Hair follicular keratinocyte (primary cell): Measurements from ENCODE around the gene VAMP5. TPM values are rescaled to one million over a fixed set of nuclear protein-coding genes. Genes with fewer than 3 reads are reported as not detected.

Source experiments
- total RNA-seq: library from RNA; depleted of rRNA; stranded (reverse); fragments of >200 nt; gene quantifications from 2 replicates; pipeline ENCODE4 v1.2.3, GENCODE V29; 2015

The VAMP5 gene
- 1.4 and 3.0 TPM in 2 replicates for total RNA-seq

GRCh38 chr2:85584354-85584856 is at the start of gene VAMP5:
Gene VAMP5, plus strand, starts transcription at chr2:85584431. Its CDS starts 60 bp downstream, at chr2:85584491.

GRCh38 chr2:85538507-85539360 is 45.5 kb upstream of the VAMP5 start, which contains the start of gene MAT2A:
Gene MAT2A, plus strand, starts transcription at chr2:85539168. Its CDS starts 120 bp downstream, at chr2:85539288.

GRCh38 chr2:85561280-85562212 is 22.7 kb upstream of the VAMP5 start, which contains the start of gene GGCX:
Gene GGCX, minus strand, starts transcription at chr2:85561493. Its CDS starts 65 bp downstream, at chr2:85561428.

GRCh38 chr2:85577386-85578242 is 6.6 kb upstream of the VAMP5 start, which contains the start of gene VAMP8:
Gene VAMP8, plus strand, starts transcription at chr2:85577586. Its CDS starts 61 bp downstream, at chr2:85577647.

GRCh38 chr2:85595301-85596025 is 11.2 kb downstream of the VAMP5 start, which contains the start of gene RNF181:
Gene RNF181, plus strand, starts transcription at chr2:85595745. Its CDS starts 19 bp downstream, at chr2:85595764.

GRCh38 chr2:85602476-85603234 is 18.4 kb downstream of the VAMP5 start, which contains the start of gene TMEM150A:
Gene TMEM150A, minus strand, starts transcription at chr2:85602698. Its CDS starts 750 bp downstream, at chr2:85601948.

GRCh38 chr2:85611705-85612587 is 27.7 kb downstream of the VAMP5 start, which contains the start of gene C2orf68:
Gene C2orf68, minus strand, starts transcription at chr2:85612066. Its CDS starts 82 bp downstream, at chr2:85611984.

Other genes with a start within 250 kb of the VAMP5 start
- 47.9 and 54.3 TPM in 2 replicates for gene RETSAT, start 229.9 kb upstream of the VAMP5 start, total RNA-seq
- gene ELMOD3, start 229.7 kb upstream of the VAMP5 start, total RNA-seq: 10.7 and 16.7 TPM in 2 replicates
- 287 and 398 TPM in 2 replicates for gene CAPG, start 174.1 kb upstream of the VAMP5 start, total RNA-seq
- gene SH2D6, start 165.7 kb upstream of the VAMP5 start, total RNA-seq: 0.23 TPM in 1 of 2 replicates, not detected in the other
- 69.0 and 72.9 TPM in 2 replicates for gene MAT2A, start 45.3 kb upstream of the VAMP5 start, total RNA-seq
- 34.0 and 34.6 TPM in 2 replicates for gene GGCX, start 22.9 kb upstream of the VAMP5 start, total RNA-seq
- 99.9 and 101 TPM in 2 replicates for gene VAMP8, start 6.8 kb upstream of the VAMP5 start, total RNA-seq
- gene RNF181, start 11.3 kb downstream of the VAMP5 start, total RNA-seq: 158 and 222 TPM in 2 replicates
- 10.4 and 12.0 TPM in 2 replicates for gene TMEM150A, start 18.3 kb downstream of the VAMP5 start, total RNA-seq
- 11.1 and 12.7 TPM in 2 replicates for gene C2orf68, start 27.6 kb downstream of the VAMP5 start, total RNA-seq
- 44.0 and 72.9 TPM in 2 replicates for gene USP39, start 31.8 kb downstream of the VAMP5 start, total RNA-seq
- gene SFTPB, start 83.8 kb downstream of the VAMP5 start, total RNA-seq: not detected in 2 replicates
- not detected in 2 replicates for gene GNLY, start 109.9 kb downstream of the VAMP5 start, total RNA-seq
- not detected in 2 replicates for gene ATOH8, start 169.6 kb downstream of the VAMP5 start, total RNA-seq